NCI-H1694 (cell line): ENCODE results near the gene HELZ.

Experiments used
- DNase-seq: peaks from one replicate; lab custom pipeline; 2025; lab: John Stamatoyannopoulos, UW

Gene HELZ

GRCh38 chr17:67025216-67025792 lies 219.7 kb downstream of the HELZ start:
- DNase-seq: no peak

- no peak for DNase-seq
Observed at GRCh38 chr17:67024736-67025135, 220.3 kb downstream of the HELZ start.

DNA sequence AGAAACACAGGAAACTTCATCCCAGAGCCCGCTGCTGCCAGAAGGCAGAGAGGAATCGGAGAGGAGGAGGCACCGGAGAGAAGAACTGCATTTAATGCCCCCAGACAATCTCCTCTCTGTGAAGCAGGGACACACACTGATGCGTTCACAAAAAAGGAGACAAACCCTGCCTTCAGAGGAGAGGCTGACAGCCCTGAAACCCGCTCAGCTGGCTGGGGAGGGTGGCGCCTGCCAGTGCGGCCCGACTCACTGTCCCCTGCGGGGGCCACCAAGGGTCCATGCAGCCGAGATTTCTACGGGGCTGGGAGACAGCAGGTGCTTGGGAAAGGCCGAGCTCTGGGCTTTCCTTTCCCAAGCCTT lies 222.6 kb downstream of the HELZ start:
- no peak for DNase-seq

- no peak for DNase-seq
Observed at GRCh38 chr17:67021743-67022450, 223.1 kb downstream of the HELZ start.

- DNase-seq: no peak
Observed at GRCh38 chr17:67021196-67021595, 223.8 kb downstream of the HELZ start.
